HFFc6 (cell line): ENCODE results near the gene PRKD1. TPM values are rescaled to one million over a fixed set of nuclear protein-coding genes. Genes with fewer than 3 reads are reported as not detected.
"Not testable (repeated sequence)": the region's sequence is repeated elsewhere in the genome, so short reads cannot be mapped to it uniquely, and the experiment has no call there.

ENCODE experiments used
- DNase-seq: peaks from one replicate; pipeline ENCODE4 v3.0.0-alpha.2; 2018
- H3K27ac Mint-ChIP-seq: 2 replicates; pipeline ENCODE4 v1.8.0; 2020; ENCODE audit warnings: mild to moderate bottlenecking, mixed read lengths
- H3K27me3 Mint-ChIP-seq: 2 replicates; pipeline ENCODE4 v1.8.0; 2021; ENCODE audit warnings: mild to moderate bottlenecking, moderate library complexity, mixed read lengths; ENCODE audit not compliant: insufficient read depth
- H3K36me3 Mint-ChIP-seq: 2 replicates; pipeline ENCODE4 v1.8.0; 2021; ENCODE audit warnings: low read depth, mixed read lengths
- H3K4me1 Mint-ChIP-seq: 2 replicates; pipeline ENCODE4 v1.8.0; 2020; ENCODE audit warnings: low read depth, mixed read lengths
- H3K4me3 Mint-ChIP-seq: 2 replicates; pipeline ENCODE4 v1.8.0; 2020; ENCODE audit warnings: mild to moderate bottlenecking, moderate library complexity, mixed read lengths
- H3K9me3 Mint-ChIP-seq: 2 replicates; pipeline ENCODE4 v1.8.0; 2020; ENCODE audit warnings: mild to moderate bottlenecking, mixed read lengths
- CTCF ChIP-seq: fragments of 200-600 bp; sonication (generic); IDR thresholded peaks from 2 replicates; pipeline ENCODE4 v1.5.0; 2021; ENCODE audit warnings: antibody characterized with exemption, mild to moderate bottlenecking
- total RNA-seq, 6 experiments: library from RNA; stranded (reverse); fragmentation: NEBNext Ultra II Directional; extraction: Animal tissue kit (Norgen Biotek cat#: 25700); gene quantifications; 2 replicates in 1 of 6; 3 replicates in 5 of 6; pipeline ENCODE4 v1.2.3, GENCODE V29; 2021

Gene PRKD1
- total RNA-seq, 6 experiments from 2014 or later = 19.1 to 23.9 (median 21.7) TPM

GRCh38 chr14:29796853-29797252 is 130.8 kb downstream of the PRKD1 start:
- Mint-ChIP-seq H3K9me3 (no peaks in the 10 kb centered on the region), H3K4me3 (no peak overlapping the region), H3K36me3 (no peaks in the 10 kb centered on the region; the same call in 1 of the 2 replicates), H3K27me3 (no peaks in the 10 kb centered on the region), H3K27ac (no peak overlapping the region), H3K4me1 (peaks cover 17% of the 10 kb centered on the region)
- TF ChIP-seq CTCF = no peak
- DNase-seq = no peak

GRCh38 chr14:29789475-29789874 is 138.2 kb downstream of the PRKD1 start:
- H3K27ac Mint-ChIP-seq = no peak overlapping the region
- no peaks in the 10 kb centered on the region for H3K9me3 Mint-ChIP-seq

GRCh38 chr14:29788093-29788492 is 139.6 kb downstream of the PRKD1 start:
- Mint-ChIP-seq H3K9me3 (no peaks in the 10 kb centered on the region), H3K27me3 (no peaks in the 10 kb centered on the region; the same call in 1 of the 2 replicates), H3K4me1 (no peaks in the 10 kb centered on the region), H3K4me3 (no peak overlapping the region), H3K27ac (no peak overlapping the region), H3K36me3 (no peaks in the 10 kb centered on the region)
- DNase-seq = no peak
- no peak for TF ChIP-seq CTCF

More at GRCh38 chr14:29789475-29789874, 138.2 kb downstream of the PRKD1 start:
- Mint-ChIP-seq H3K36me3 (no peaks in the 10 kb centered on the region), H3K4me3 (no peak overlapping the region), H3K27me3 (no peaks in the 10 kb centered on the region; the same call in 1 of the 2 replicates), H3K4me1 (no peaks in the 10 kb centered on the region)
- DNase-seq = no peak
- TF ChIP-seq CTCF = no peak

GRCh38 chr14:29783556-29783955 is 144.1 kb downstream of the PRKD1 start:
- no peak for DNase-seq
- no peak for TF ChIP-seq CTCF
- H3K4me1 Mint-ChIP-seq = no peaks in the 10 kb centered on the region
- peaks cover 2% of the 10 kb centered on the region for H3K27me3 Mint-ChIP-seq
- no peak overlapping the region for H3K4me3 Mint-ChIP-seq
- H3K36me3 Mint-ChIP-seq = 0 out of 2 replicates have a peak, but pooled peaks cover 1% of the 10 kb centered on the region
- H3K9me3 Mint-ChIP-seq = peaks cover 16% of the 10 kb centered on the region
- H3K27ac Mint-ChIP-seq = no peak overlapping the region

GRCh38 chr14:29782041-29782440 is 145.6 kb downstream of the PRKD1 start:
- no peak for TF ChIP-seq CTCF
- Mint-ChIP-seq H3K27ac (no peak overlapping the region), H3K9me3 (peaks cover 30% of the 10 kb centered on the region), H3K4me3 (no peak overlapping the region), H3K36me3 (peaks cover 14% of the 10 kb centered on the region; the same call in 1 of the 2 replicates), H3K27me3 (peaks cover 2% of the 10 kb centered on the region), H3K4me1 (no peaks in the 10 kb centered on the region)
- DNase-seq = no peak

- peaks cover 31% of the 10 kb centered on the region for H3K36me3 Mint-ChIP-seq
- not testable (repeated sequence) for H3K27me3 Mint-ChIP-seq, H3K4me3 Mint-ChIP-seq, DNase-seq, H3K27ac Mint-ChIP-seq
- H3K9me3 Mint-ChIP-seq = peaks cover 37% of the 10 kb centered on the region
- peaks cover 11% of the 10 kb centered on the region; the same call in 1 of the 2 replicates for H3K4me1 Mint-ChIP-seq
These were observed 150.5 kb downstream of the PRKD1 start for GRCh38 chr14:29777142-29777541.
